Immature natural killer cell (primary cell): ENCODE measurements around the gene AGAP6. TPM values are rescaled to one million over a fixed set of nuclear protein-coding genes. Genes with fewer than 3 reads are reported as not detected.
A peak's percentile ranks its signal among the peaks of the same experiment; 100 is the strongest.
"Not testable (repeated sequence)": the region's sequence is repeated elsewhere in the genome, so short reads cannot be mapped to it uniquely, and the experiment has no call there.

Source experiments
- DNase-seq, 3 donors: peaks; one replicate each; pipeline ENCODE4 v3.0.0; 2022; ENCODE audit warnings: mixed read lengths in 1 of 3
- H3K27ac Mint-ChIP-seq, 6 donors: one replicate each; pipeline ENCODE4 v1.8.0; 2020; ENCODE audit warnings: mixed read lengths in 6 of 6, mild to moderate bottlenecking in 5 of 6, inconsistent platforms in 4 of 6, moderate library complexity in 3 of 6
- H3K27me3 Mint-ChIP-seq, 3 donors: one replicate each; pipeline ENCODE4 v1.8.0; 2020 to 2021; ENCODE audit warnings: low read depth in 3 of 3, mild to moderate bottlenecking in 3 of 3, mixed read lengths in 3 of 3, moderate library complexity in 3 of 3, inconsistent platforms in 1 of 3
- H3K36me3 Mint-ChIP-seq, 3 donors: one replicate each; pipeline ENCODE4 v1.8.0; 2020; ENCODE audit warnings: mixed read lengths in 3 of 3, inconsistent platforms in 2 of 3, mild to moderate bottlenecking in 2 of 3
- H3K4me1 Mint-ChIP-seq, 2 donors: one replicate each; pipeline ENCODE4 v1.8.0; 2020; ENCODE audit warnings: inconsistent platforms in 2 of 2, mild to moderate bottlenecking in 2 of 2, mixed read lengths in 2 of 2, moderate library complexity in 1 of 2
- H3K4me3 Mint-ChIP-seq, 5 donors: one replicate each; pipeline ENCODE4 v1.8.0; 2020; ENCODE audit warnings: mild to moderate bottlenecking in 5 of 5, mixed read lengths in 5 of 5, inconsistent platforms in 3 of 5, moderate library complexity in 3 of 5
- H3K9me3 Mint-ChIP-seq, 6 donors: one replicate each; pipeline ENCODE4 v1.8.0; 2020; ENCODE audit warnings: mild to moderate bottlenecking in 6 of 6, mixed read lengths in 6 of 6, inconsistent platforms in 4 of 6, moderate library complexity in 3 of 6
- polyA plus RNA-seq, 3 donors: library from polyadenylated mRNA; unstranded; fragments of 300-500 nt; fragmentation: Illumina TruSeq; gene quantifications; one replicate each; pipeline ENCODE4 v1.2.3, GENCODE V29; 2021

The AGAP6 gene
- polyA plus RNA-seq, 3 donors from 2014 or later, result 0.59 to 2.0 (median 0.63) TPM

- not testable (repeated sequence) for H3K27ac Mint-ChIP-seq, H3K27me3 Mint-ChIP-seq, H3K4me3 Mint-ChIP-seq, DNase-seq, H3K9me3 Mint-ChIP-seq, H3K36me3 Mint-ChIP-seq, H3K4me1 Mint-ChIP-seq
These were observed 25.8 kb downstream of the AGAP6 start for GRCh38 chr10:50014024-50014423.

- not testable (repeated sequence) for H3K27ac Mint-ChIP-seq, H3K4me1 Mint-ChIP-seq, DNase-seq, H3K9me3 Mint-ChIP-seq, H3K36me3 Mint-ChIP-seq, H3K4me3 Mint-ChIP-seq, H3K27me3 Mint-ChIP-seq
These were observed 27.5 kb downstream of the AGAP6 start for GRCh38 chr10:50015596-50016220.

DNA sequence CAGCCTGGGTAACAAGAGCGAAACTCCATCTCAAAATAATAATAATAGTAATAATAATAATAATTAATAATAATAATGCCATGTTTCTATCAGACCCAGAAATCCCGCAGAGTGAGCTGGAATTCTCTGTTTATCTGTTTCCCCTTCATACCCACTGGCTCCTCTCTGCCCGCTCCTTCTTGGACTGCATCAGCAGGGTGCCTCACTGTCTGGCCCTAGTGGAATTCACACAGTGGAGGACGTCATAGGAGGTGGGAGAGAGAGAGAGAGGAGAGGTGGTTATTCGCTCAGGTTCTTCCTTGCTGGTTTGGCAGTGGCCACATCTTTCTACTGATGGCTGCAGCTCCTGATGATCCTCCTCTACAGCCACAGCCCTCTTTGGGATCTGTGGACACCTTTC, 28.7 kb downstream of the AGAP6 start:
- not testable (repeated sequence) for H3K4me3 Mint-ChIP-seq, DNase-seq, H3K4me1 Mint-ChIP-seq, H3K27ac Mint-ChIP-seq, H3K9me3 Mint-ChIP-seq, H3K27me3 Mint-ChIP-seq, H3K36me3 Mint-ChIP-seq

DNA sequence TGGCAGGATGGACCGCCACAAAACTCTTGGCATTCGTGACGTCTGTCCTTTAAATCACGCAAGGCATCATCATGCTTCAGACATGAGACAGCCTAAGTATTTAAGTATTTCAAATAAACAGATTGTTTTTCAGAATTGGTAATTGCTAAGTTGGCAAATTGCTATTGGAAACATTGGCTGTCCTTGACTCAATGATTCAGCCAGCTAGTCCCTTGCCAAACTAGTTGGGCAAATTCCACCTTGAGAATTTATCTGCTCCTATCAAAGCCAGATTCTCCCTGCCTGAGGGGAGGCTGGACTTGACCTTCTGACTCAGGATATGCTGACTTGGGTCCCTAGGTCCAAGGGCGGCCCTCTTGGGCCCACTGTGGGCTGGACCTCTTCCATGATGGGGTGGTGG, 29.4 kb downstream of the AGAP6 start:
- not testable (repeated sequence) for H3K4me1 Mint-ChIP-seq, H3K27ac Mint-ChIP-seq, H3K27me3 Mint-ChIP-seq, DNase-seq, H3K4me3 Mint-ChIP-seq, H3K9me3 Mint-ChIP-seq, H3K36me3 Mint-ChIP-seq

GRCh38 chr10:50019279-50019678, 31.1 kb downstream of the AGAP6 start:
- H3K36me3 Mint-ChIP-seq, H3K9me3 Mint-ChIP-seq, H3K4me3 Mint-ChIP-seq, H3K27ac Mint-ChIP-seq, H3K27me3 Mint-ChIP-seq, DNase-seq, H3K4me1 Mint-ChIP-seq: not testable (repeated sequence)

DNA sequence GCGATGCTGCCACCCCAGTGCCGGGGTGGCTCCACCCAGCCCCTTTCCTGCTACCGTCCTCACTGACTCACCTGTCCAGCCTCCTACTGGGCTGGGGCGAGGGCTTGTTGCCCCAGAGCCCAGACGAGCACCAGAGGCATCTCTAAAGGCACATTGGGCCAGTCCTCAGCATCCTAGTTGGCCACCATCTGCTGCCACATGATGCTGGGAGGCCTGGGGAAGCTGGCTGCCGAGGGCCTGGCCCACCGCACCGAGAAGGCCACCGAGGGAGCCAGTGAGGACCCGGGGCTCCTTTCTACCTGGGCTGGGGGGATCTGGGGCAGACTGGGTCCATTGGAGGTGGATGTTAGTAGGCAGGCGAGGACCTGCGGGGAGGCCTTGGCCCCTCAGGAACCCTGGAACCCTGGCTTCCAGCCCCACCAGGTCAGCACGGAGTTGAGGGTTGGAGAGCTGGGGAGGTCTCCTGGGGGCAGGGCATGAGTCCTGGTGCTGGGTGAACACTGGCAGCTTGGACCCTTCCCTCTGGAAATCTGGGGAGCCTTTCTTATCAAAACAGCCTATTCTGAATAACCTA, 32.3 kb downstream of the AGAP6 start:
- H3K4me3 Mint-ChIP-seq, H3K27ac Mint-ChIP-seq: not testable (repeated sequence)

DNA sequence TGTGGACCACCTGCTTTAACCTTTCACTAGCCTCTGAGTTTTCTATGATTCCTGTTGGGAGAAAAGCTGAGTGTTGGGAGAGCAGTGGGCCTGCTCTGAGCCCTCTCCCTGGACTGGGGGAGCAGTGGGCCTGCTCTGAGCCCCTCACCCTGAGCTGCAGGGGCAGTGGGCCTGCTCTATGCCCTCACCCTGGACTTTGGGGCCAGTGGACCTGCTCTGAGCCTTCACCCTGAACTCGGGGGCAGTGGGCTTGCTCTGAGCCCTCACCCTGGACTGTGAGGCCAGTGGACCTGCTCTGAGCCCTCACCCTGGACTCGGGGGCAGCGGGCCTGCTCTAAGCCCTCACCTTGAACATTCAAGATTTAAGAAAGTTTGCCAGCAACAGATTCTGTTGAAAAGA, 33.4 kb downstream of the AGAP6 start:
- no peaks in the 10 kb centered on the region for H3K4me1 Mint-ChIP-seq
- H3K4me3 Mint-ChIP-seq, result no peak overlapping the region
- H3K36me3 Mint-ChIP-seq, result no peaks in the 10 kb centered on the region
- DNase-seq, result no peak
- no peak overlapping the region for H3K27ac Mint-ChIP-seq
- peaks cover 5 to 13% (median 9%) of the 10 kb centered on the region in 3 donors for H3K27me3 Mint-ChIP-seq
- no peaks in the 10 kb centered on the region for H3K9me3 Mint-ChIP-seq

More for the DNA sequence above, 32.3 kb downstream of the AGAP6 start:
- not testable (repeated sequence) for H3K36me3 Mint-ChIP-seq, DNase-seq, H3K27me3 Mint-ChIP-seq, H3K9me3 Mint-ChIP-seq, H3K4me1 Mint-ChIP-seq

GRCh38 chr10:50024716-50025383, 36.6 kb downstream of the AGAP6 start:
- DNase-seq, H3K27ac Mint-ChIP-seq, H3K36me3 Mint-ChIP-seq, H3K4me1 Mint-ChIP-seq, H3K4me3 Mint-ChIP-seq, H3K9me3 Mint-ChIP-seq: not testable (repeated sequence)
- H3K27me3 Mint-ChIP-seq, result peaks cover 7 to 17% (median 16%) of the 10 kb centered on the region in 3 donors

- Mint-ChIP-seq H3K9me3 (no peaks in the 10 kb centered on the region), H3K27ac (no peak overlapping the region), H3K27me3 (peaks cover 7 to 17% (median 16%) of the 10 kb centered on the region in 3 donors), H3K4me3 (no peak overlapping the region), H3K4me1 (no peaks in the 10 kb centered on the region), H3K36me3 (no peaks in the 10 kb centered on the region)
- no peak for DNase-seq
These were observed 37.4 kb downstream of the AGAP6 start for GRCh38 chr10:50025627-50026026.

DNA sequence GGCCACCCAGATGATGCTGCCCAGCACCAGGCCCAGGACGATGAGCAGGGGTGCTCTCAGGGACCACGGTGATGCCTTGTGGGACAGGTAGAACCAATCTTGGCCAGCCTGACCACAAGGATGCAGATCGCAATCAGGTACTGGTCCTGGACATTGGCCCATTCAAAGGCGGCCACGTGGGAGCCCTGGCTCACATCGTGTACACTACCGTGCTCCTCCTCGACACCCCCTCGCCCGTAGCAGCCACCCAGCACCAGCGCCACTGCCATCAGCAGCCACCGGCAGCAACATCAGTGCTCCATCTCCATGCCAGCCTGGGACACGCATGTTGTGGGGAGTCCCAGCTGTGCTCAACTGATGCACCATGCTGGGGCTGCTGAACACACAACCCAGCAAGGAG, 39.0 kb downstream of the AGAP6 start:
- Mint-ChIP-seq H3K9me3 (no peaks in the 10 kb centered on the region), H3K27ac (no peak overlapping the region), H3K4me3 (no peak overlapping the region), H3K27me3 (peaks cover 7 to 17% (median 16%) of the 10 kb centered on the region in 3 donors), H3K36me3 (no peaks in the 10 kb centered on the region), H3K4me1 (no peaks in the 10 kb centered on the region)
- DNase-seq, result no peak

DNA sequence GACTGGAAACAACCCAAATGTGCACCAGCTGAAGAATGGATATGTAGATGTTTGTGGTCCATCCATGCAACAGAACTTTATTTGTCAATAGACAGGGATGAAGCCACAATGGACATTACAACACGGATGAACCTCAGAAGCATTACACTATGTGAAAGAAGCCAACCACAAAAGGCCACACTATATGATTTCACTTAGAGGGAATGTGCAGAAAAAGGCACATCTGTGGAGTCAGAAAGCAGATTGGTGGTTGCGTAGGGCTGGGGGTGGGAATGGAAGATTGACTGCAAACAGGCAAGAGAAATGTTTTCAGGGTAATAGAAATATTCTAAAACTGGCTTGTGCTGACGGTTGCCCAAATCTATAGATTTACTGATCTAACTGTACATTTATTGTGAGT, 45.3 kb downstream of the AGAP6 start:
- Mint-ChIP-seq H3K36me3 (no peaks in the 10 kb centered on the region), H3K4me3 (no peak overlapping the region), H3K9me3 (no peaks in the 10 kb centered on the region), H3K27ac (no peak overlapping the region), H3K27me3 (peaks cover 0 to 6% (median 2%) of the 10 kb centered on the region in 3 donors), H3K4me1 (no peaks in the 10 kb centered on the region)
- DNase-seq, result no peak

DNA sequence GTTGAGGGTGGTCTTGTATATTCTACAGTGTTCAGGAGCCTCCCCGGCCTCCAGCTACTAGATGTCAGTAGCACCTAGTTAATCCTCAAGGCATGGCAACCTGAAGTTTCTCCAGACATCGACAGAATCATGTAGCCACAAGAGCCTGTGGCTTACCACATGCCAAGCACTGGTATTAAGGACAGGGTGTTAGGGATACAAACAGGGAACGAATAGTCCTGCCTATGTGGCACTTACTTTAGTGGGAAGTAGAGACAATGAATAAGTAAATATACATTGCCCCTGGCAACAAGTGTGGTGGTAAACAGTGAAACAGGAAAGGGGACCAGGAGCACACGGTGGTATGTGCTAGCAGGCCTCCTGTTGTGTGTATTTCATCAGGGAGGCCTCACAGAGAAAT, 47.1 kb downstream of the AGAP6 start:
- DNase-seq, H3K27me3 Mint-ChIP-seq, H3K9me3 Mint-ChIP-seq, H3K4me1 Mint-ChIP-seq, H3K4me3 Mint-ChIP-seq, H3K27ac Mint-ChIP-seq, H3K36me3 Mint-ChIP-seq: not testable (repeated sequence)

DNA sequence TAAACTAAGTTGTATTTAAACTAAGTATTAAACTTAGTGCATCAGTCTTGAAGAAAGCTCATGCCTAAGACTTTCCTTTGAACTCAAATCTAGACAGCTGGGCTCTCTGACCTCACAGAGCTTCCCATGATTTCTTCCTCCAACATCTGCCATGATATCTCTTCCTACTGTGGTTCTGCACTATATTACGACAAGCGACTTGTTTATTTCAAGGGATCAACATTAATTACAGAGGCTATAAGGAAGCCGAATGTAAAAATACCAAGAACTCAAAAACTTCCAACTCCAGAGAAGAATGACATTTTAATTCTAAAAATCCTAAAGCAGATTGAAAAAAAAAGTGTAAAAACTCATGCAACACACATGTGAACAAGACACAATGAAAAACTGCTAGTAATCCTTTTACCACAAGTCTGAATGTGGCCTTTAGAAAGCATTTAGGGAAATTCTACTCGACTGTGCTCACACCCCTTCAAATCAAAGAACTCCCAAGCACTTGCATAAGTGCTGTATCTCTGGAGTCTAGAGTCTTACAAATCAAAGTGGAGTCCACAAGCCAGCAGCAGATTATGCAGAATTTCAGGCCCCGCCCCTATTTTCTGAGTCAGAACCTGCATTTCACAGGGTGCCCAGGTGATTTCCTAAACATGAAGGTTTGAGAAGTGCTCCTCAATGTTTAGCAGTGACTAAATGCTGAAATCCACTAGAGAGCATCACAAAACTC, 56.9 kb downstream of the AGAP6 start:
- H3K9me3 Mint-ChIP-seq, result no peaks in the 10 kb centered on the region
- peaks cover 0 to 6% of the 10 kb centered on the region in 2 donors for H3K4me1 Mint-ChIP-seq
- H3K4me3 Mint-ChIP-seq, result no peak overlapping the region
- no peaks in the 10 kb centered on the region for H3K36me3 Mint-ChIP-seq
- H3K27me3 Mint-ChIP-seq, result peaks cover 0 to 3% (median 0%) of the 10 kb centered on the region in 3 donors
- H3K27ac Mint-ChIP-seq, result no peak overlapping the region
- DNase-seq, result no peak

DNA sequence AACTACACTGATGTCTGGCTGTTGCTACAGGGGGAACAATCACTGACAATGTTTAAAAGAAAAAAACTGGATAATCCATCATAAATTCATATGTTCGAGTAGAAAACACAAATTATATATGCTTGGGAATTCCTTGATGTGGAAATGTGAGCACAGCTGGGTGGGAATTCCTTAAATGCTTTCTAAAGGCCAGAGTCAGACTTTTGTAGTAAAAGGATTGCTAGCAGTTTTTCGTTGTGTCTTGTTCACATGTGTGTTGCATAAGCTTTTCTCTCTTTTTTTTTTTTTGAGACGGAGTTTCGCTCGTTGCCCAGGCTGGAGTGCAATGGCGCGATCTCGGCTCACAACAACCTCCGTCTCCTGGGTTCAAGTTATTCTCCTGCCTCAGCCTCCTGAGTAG, 58.3 kb downstream of the AGAP6 start:
- DNase-seq, H3K9me3 Mint-ChIP-seq, H3K27me3 Mint-ChIP-seq, H3K4me3 Mint-ChIP-seq, H3K36me3 Mint-ChIP-seq, H3K4me1 Mint-ChIP-seq: not testable (repeated sequence)
- H3K27ac Mint-ChIP-seq, result peak overlapping the region in 1 of 6 donors; percentile 35
